Vagina (tissue), 2 donors: Measurements from ENCODE around the gene CHL1.

Experiments used
- POLR2A ChIP-seq, 2 donors: fragments of 450-650 bp; IDR thresholded peaks; one replicate each; pipeline ENCODE4 v1.6.1; 2017; ENCODE audit warnings: antibody characterized with exemption in 2 of 2, mild to moderate bottlenecking in 2 of 2, moderate library complexity in 2 of 2
- TF ChIP-seq, protein P1 (sequence below), 3 experiments: fragments of 450-650 bp in 2 of 3; fragments of 200-600 bp in 1 of 3; sonication (generic) in 1 of 3; IDR thresholded peaks; one replicate each; pipeline ENCODE4 v1.5.1; 2017 to 2019; ENCODE audit warnings: antibody characterized with exemption in 3 of 3, mild to moderate bottlenecking in 2 of 3, moderate library complexity in 2 of 3

DNA sequence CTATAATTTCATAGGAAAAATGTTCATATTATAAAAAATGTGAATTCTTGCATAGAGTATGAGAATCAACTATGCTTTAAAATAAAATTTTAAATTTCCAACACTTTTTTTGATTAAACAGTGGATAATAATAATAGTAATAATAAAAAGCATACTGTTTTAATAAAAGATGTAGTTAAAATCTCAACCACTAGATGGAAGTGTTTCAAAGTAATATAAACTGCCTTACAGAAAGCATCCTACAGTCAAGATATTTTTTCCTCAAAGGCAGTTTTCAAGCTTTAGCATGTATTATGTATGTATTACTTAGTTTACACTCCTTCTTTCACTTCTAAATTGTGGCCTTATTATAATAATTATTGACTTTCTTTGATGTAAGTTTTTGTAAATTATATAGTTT lies 217.5 kb downstream of the CHL1 start:
- TF ChIP-seq, protein P1, sequence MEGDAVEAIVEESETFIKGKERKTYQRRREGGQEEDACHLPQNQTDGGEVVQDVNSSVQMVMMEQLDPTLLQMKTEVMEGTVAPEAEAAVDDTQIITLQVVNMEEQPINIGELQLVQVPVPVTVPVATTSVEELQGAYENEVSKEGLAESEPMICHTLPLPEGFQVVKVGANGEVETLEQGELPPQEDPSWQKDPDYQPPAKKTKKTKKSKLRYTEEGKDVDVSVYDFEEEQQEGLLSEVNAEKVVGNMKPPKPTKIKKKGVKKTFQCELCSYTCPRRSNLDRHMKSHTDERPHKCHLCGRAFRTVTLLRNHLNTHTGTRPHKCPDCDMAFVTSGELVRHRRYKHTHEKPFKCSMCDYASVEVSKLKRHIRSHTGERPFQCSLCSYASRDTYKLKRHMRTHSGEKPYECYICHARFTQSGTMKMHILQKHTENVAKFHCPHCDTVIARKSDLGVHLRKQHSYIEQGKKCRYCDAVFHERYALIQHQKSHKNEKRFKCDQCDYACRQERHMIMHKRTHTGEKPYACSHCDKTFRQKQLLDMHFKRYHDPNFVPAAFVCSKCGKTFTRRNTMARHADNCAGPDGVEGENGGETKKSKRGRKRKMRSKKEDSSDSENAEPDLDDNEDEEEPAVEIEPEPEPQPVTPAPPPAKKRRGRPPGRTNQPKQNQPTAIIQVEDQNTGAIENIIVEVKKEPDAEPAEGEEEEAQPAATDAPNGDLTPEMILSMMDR (IDR thresholded peaks at IDR 0.05) = no peak
- TF ChIP-seq POLR2A (IDR thresholded peaks at IDR 0.05) = no peak
